NCI-H524 treated with DMSO at 0.1 percent for 48 hours (cell line): Measurements from ENCODE around the gene GH1.
A peak's percentile ranks its signal among the peaks of the same experiment; 100 is the strongest.
"Not testable (repeated sequence)": the region's sequence is repeated elsewhere in the genome, so short reads cannot be mapped to it uniquely, and the experiment has no call there.

Source experiments
- DNase-seq: peaks from one replicate; lab custom pipeline; 2025; lab: John Stamatoyannopoulos, UW

GH1 gene

GRCh38 chr17:63926164-63926563 lies 7.5 kb upstream of the GH1 start:
- DNase-seq, result no peak

- no peak for DNase-seq
These were observed 7.0 kb upstream of the GH1 start for GRCh38 chr17:63925615-63926014.

- not testable (repeated sequence) for DNase-seq
These were observed 3.8 kb upstream of the GH1 start for GRCh38 chr17:63922402-63922801.

GRCh38 chr17:63920779-63921178 lies 2.1 kb upstream of the GH1 start:
- not testable (repeated sequence) for DNase-seq

GRCh38 chr17:63920050-63920449 lies 1.4 kb upstream of the GH1 start:
- not testable (repeated sequence) for DNase-seq

- no peak for DNase-seq
These were observed 678 bp upstream of the GH1 start for GRCh38 chr17:63919311-63919723.

- no peak for DNase-seq
These were observed 334 bp downstream of the GH1 start for GRCh38 chr17:63918305-63918704.

- DNase-seq, result no peak
These were observed 993 bp downstream of the GH1 start for GRCh38 chr17:63917646-63918045.

- not testable (repeated sequence) for DNase-seq
These were observed 1.4 kb downstream of the GH1 start for GRCh38 chr17:63917206-63917605.

GRCh38 chr17:63916566-63917185 lies 2.0 kb downstream of the GH1 start:
- no peak for DNase-seq

- not testable (repeated sequence) for DNase-seq
These were observed 2.9 kb downstream of the GH1 start for GRCh38 chr17:63915753-63916152.

GRCh38 chr17:63914471-63914870 lies 4.2 kb downstream of the GH1 start:
- no peak for DNase-seq

- DNase-seq, result no peak
These were observed 7.0 kb downstream of the GH1 start for GRCh38 chr17:63911657-63912100.

- no peak for DNase-seq
These were observed 7.5 kb downstream of the GH1 start, which contains the start of gene CSHL1 for GRCh38 chr17:63911041-63911635. CSHL1 (minus strand) TSS chr17:63911258; CDS start chr17:63911196, 62 bp downstream.

GRCh38 chr17:63910096-63910495 lies 8.5 kb downstream of the GH1 start:
- DNase-seq, result no peak

GRCh38 chr17:63909586-63909985 lies 9.1 kb downstream of the GH1 start:
- not testable (repeated sequence) for DNase-seq

GRCh38 chr17:63907161-63907778 lies 11.4 kb downstream of the GH1 start:
- not testable (repeated sequence) for DNase-seq

GRCh38 chr17:63904796-63905195 lies 13.8 kb downstream of the GH1 start:
- not testable (repeated sequence) for DNase-seq

- DNase-seq, result not testable (repeated sequence)
These were observed 14.8 kb downstream of the GH1 start for GRCh38 chr17:63903787-63904201.

- DNase-seq, result peak; percentile 82
These were observed 16.7 kb downstream of the GH1 start for GRCh38 chr17:63901971-63902370.

- DNase-seq, result not testable (repeated sequence)
These were observed 19.5 kb downstream of the GH1 start for GRCh38 chr17:63898899-63899798.
